ENCODE data around the gene ZDHHC8. TPM values are rescaled to one million over a fixed set of nuclear protein-coding genes. Genes with fewer than 3 reads are reported as not detected.

The ZDHHC8 gene
- total RNA-seq, 1 donor from 2014 or later = 58.9 TPM

DNA sequence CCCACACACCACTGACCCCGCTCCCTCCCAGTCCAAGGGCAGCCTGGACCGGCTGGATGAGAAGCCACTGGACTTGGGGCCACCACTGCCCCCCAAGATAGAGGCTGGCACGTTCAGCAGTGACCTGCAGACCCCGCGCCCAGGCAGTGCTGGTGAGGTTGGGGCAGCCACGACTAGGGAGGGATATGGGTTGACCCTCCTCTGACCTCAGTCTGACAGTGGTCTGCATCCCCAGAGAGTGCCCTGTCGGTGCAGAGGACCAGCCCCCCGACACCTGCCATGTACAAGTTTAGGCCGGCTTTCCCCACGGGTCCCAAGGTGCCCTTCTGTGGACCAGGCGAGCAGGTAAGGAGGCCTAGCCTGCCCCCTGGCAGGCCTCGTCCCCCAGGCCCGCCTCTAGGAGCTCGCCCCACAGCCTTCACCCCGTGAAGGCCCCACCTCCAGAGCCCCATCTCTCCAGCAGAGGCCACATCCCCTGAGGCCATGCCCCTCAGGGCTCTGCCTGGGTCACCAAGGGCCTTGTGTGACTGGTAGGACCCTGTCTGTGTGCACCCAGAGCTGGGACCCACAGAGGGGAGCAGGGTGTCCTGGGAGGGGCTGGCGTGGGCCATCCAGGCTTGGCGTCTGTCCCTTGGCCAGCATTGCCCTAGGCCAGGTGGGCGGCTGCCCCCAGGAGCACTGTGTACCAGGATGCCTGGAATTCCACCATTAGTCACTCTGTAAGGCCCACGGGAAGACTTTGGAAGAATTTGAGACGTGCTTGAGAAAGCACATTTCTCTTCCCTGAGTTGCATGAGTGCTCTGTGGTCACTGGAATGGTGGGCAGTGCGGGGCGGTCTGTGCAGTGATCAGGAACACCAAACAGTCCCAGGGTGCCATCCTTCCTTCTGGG lies 9.8 kb downstream of the ZDHHC8 start:
- DNase-seq (ENCODE audit: extremely low read depth, low read depth, low spot score) = no peak

DNA sequence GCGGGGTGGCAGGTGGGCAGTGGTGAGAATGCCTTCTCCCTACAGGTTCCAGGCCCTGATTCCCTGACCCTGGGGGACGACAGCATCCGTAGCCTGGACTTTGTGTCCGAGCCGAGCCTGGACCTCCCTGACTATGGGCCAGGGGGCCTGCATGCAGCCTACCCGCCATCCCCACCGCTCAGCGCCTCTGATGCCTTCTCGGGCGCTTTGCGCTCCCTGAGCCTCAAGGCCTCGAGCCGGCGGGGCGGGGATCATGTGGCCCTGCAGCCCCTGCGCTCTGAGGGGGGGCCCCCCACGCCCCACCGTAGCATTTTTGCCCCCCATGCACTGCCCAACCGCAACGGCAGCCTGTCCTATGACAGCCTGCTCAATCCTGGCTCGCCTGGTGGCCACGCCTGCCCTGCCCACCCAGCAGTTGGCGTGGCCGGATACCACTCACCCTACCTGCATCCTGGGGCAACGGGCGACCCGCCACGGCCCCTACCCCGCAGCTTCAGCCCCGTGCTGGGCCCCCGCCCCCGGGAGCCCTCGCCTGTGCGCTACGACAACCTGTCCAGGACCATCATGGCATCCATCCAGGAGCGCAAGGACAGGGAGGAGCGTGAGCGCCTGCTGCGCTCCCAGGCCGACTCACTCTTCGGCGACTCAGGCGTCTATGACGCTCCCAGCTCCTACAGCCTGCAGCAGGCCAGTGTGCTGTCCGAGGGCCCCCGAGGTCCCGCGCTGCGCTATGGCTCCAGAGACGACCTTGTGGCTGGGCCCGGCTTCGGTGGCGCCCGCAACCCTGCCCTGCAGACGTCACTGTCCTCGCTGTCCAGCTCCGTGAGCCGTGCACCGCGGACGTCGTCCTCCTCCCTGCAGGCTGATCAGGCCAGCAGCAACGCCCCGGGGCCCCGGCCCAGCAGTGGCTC lies 11.4 kb downstream of the ZDHHC8 start:
- no peak for DNase-seq (ENCODE audit: extremely low read depth, low read depth, low spot score)

DNA sequence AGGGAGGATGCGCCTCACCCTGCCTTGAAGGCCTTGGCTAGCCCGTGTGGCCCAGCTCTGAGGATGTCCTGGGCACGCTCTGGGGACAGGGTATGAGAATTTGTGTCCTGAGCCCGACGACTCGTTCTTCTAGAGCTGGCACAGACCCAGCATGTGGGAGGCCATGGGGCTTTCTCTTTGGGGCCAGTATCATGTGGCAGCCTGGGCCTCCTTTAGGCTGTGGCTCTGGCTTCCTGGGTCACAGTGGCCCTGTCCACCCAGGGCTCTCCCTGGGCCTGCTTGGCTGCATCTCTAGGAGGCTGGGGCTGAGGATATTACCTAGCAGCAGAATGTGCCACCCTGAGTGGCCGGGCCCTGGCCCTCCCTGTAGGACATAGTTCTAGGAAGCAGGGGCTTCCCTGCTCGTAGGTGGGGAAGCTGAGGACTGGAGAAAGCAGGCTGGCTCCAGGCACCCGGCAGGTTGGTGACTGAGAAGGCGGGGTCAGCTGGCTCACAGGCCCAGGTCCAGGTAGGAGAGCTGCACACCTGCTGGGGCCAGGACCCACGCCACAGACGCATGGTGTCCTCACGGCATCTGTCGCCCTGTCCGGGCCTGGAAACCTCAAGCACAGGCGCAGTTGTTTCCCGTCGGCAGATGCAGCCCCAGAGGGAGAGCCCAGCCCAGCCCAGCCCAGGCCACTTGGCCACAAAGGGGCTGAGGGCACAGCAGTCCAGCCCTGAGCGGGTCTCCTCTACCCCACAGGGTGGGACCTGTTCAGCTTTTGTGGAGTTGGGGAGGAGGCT lies 12.5 kb downstream of the ZDHHC8 start:
- no peak for DNase-seq (ENCODE audit: extremely low read depth, low read depth, low spot score)

DNA sequence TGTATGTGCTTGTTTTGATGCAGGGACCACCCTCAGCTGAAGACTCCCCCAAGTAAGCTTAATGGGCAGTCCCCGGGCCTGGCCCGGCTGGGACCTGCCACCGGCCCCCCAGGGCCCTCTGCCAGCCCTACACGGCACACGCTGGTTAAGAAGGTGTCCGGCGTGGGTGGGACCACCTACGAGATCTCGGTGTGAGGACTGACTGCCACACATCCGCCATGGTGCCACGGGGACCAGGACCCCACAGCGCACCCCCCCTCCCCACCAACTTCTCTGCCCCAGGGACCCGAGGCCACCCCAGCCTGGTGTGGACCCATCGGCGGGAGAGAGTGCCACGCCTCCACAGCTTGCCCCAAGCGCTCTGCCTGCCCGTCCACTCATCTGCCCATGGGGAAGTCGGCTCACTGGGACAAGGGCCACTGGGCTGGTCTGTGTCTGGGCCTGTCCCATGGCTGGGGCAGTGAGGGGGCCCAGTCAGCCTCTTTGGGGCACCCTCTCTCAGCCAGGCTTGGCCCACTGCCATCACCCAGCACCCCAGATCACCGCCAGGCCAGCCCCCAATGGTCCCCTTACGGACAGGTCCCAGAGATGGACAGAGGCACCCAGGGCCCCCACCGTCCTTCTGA lies 13.7 kb downstream of the ZDHHC8 start:
- no peak for DNase-seq (ENCODE audit: extremely low read depth, low read depth, low spot score)

DNA sequence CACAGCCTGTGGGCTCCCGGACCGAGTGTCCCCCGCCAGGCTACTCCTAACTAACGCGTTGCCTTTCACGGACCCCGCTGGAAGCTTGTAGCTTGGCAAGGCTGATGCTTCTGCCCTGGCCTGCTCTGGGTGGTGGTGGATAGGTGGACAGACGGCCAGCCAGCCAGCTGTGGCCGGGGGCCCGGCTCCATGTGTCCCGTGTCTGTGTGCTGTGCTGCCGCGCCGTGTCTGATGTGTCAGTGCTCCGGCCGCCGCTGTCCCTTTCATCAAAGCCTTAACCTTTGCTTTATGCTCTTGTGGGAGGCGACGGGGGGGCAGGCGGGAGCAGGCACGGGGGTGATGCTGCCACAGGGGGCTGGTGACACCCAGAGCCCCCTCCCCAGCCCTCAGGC lies 14.2 kb downstream of the ZDHHC8 start:
- DNase-seq (ENCODE audit: extremely low read depth, low read depth, low spot score) = no peak

DNA sequence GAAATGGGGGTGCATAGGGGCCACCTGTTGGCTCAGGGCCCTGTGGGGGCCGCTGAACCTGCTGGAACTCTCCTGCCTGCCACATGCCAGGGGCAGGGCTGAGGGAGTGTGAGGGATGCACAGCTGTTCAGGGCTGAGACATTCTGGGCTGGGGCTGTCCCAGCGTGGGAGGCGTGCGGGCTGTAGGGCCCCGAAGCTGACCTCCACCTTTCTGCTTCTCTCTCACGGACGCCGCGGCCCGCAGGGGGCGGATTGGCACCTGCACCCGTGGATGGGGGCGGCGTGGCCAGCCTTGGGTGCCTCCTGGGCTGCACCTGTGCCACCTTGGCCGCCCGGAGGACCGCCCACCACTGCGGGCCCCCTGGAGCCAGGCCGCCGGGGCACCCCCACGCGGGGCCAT lies 15.2 kb downstream of the ZDHHC8 start:
- DNase-seq (ENCODE audit: extremely low read depth, low read depth, low spot score) = no peak

DNA sequence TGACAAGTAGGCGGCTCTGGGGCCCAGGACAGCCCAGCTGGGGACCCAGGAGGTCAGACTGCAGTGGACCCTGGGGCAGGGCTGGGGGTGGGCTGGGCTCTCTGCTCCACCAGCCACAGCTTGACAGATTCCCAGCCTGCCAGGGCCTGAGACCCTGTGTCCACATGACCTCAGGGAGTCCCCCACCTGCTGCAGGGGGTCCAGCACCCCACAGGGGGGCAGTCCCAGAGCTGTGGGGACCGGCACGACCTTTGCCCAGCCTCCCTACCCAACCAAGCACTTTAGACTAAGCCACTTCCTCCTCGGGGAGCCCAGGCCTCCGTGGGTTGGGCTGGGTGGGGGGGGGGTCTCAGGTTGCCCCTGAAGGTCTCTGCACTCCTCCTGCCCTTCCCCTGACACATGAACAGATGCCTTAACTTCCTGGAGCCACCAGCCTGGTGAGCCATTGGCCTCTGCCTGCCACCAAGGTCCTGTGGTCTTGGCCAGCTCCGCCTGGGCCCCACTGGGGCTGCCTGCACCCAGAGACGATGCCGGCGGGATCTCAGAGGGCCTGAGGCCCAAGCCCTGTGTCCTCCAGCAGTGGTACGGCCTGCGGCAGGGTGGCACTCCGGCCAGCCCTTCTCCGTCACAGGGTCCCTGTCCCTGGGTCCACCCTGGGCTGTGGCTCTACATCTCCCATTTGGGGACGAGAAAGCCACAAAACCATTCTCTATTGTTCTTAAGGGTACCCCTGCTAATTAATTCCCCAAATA lies 15.8 kb downstream of the ZDHHC8 start:
- DNase-seq (ENCODE audit: extremely low read depth, low read depth, low spot score) = no peak

DNA sequence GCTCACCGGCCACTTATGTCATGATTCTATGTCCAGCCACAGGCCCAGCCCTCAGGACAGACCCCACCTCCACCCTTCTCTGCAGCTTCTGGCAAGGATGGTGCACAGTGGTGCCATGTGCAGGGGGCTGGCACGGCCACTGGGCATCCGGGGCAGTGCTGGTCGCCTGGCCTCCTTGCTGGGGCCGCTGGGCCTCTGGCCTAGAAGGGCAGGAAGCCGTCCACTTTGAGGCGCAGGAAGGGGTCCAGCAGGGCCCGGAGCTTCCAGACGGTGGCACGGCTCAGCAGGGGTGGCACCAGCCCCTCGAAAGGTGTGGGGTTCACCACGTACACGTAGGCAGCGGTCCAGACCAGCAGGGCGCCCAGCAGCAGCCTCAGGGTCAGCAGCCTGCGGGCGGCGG lies 16.8 kb downstream of the ZDHHC8 start:
- DNase-seq (ENCODE audit: extremely low read depth, low read depth, low spot score) = no peak

DNA sequence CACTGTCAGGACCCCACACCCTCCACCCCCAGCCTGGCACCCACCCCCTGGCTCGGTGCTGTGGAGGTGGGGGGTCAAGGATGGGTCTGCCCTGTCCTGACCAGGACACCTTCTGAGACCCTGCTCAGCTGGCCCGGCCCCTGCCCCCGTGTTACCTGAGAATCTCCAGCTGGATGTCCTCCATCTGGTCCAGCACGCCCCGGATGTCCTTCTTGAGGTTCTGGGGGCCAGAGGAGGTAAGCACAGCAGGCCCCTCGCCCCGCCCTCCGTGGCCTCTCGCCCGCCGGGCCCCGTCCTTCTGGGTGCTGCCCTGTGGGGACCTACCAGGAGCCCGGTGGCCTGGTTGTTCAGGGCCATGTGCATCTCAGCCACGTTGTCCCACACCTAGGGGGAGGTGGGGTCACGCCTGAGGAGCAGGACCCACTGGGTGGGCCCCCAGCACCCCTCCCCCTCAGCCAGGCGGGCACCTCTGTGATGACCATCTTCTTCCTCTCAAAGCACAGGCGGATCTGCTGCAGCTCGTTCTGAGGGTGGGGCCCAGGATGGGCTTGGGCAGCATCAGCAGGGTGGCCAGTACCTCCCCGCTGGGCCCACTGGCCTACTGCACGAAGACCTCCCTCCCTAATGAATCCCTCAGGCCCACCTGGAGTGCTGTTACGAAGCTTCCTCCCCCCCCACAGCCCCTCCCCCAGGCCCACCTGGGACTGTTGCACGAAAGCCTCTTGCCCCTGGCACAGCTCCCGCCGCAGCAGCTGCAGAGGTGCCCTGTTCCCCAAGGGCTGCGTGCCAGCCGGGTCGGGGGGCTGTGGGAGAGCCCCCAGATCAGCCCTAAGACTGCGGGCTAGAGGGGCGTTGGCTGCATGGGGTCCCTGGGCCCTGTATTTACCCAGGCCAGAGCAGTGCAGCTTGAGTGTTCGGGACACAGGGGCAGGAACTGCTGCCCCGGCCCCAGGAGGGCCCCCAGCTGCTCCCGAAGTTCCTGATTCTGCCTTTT lies 17.9 kb downstream of the ZDHHC8 start:
- DNase-seq (ENCODE audit: extremely low read depth, low read depth, low spot score) = no peak

DNA sequence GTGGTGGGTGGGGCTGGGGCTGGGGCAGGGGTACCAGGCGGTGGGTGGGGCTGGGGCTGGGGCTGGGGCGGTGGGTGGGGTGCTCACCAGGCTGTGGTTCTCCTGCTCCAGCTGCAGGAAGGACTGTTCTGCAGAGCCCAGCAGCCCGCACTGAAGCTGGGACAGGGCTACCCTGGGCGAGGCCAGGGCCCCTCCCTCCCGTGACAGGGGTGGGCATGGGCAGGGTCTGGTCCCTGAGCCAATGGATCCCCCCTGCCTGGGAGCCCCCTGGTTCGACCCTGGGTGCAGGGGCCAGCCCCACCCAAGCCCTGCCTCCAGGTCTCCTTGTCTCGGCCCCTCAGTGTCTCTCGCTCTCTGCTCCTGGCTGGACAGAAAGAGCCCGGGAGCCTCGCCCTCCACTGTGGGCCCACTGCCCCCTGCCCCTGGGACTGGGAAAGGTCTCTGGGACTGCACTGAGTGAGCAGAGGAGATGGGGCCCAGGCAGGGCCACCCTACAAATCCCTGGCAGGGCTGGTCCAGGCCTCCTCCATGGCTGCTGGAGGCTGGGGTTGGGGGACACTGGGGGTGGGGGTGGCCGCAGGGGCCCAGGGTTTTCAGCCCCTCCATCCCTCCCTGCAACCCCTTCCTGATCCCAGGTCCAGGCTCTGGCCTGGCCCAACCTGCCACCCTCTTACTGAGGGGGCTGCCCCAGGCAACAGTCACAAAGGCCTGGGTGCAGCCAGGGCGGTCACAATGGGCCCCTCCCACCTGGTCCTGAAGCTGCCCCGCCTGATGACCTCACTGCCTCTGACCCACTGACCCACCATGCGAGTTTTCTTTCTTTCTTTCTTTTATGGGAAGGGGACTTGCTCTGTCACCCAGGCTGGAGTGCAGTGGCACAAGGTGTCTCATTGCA lies 19.0 kb downstream of the ZDHHC8 start, which contains the start of gene CCDC188:
Gene CCDC188 (minus strand): TSS at position 675 of the 895 bp plus-strand sequence. CDS start 69 bp downstream, at position 606.
- no peak for DNase-seq (ENCODE audit: extremely low read depth, low read depth, low spot score)

DNA sequence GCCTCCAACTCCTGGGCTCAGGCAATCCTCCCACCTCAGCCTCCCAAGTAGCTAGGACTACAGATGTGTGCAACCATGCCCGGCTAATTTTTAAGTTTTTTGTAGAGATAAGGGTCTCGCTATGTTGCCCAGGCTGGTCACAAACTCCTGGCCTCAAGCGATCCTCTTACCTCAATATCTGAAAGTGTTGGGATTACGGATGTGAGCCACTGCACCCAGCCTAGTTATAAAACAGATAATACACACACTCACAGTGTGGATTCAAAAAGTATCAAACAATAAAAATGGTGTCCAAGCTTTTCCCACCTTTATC lies 19.6 kb downstream of the ZDHHC8 start:
- DNase-seq (ENCODE audit: extremely low read depth, low read depth, low spot score) = no peak

DNA sequence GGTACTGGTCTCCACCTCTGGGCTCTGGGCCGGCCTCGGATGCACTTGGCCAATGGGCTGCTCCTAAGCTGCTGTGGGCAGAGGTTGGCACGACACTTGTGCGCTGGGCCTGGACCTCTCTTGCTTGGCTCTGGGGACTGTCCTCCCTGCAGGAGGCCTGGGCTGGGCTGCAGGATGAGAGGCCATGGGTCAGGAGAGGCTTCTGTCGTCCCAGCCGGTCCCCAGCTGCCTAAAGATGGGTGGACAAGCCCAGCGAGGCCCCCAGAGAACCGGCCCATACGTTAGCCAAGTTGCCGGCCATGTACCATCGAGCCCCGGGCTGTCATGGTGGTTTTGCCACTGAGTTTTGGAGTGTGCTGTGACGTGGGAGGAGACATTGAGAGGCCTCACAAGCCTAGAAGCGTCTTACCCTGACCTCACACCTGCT lies 20.9 kb downstream of the ZDHHC8 start:
- no peak for DNase-seq (ENCODE audit: extremely low read depth, low read depth, low spot score)

DNA sequence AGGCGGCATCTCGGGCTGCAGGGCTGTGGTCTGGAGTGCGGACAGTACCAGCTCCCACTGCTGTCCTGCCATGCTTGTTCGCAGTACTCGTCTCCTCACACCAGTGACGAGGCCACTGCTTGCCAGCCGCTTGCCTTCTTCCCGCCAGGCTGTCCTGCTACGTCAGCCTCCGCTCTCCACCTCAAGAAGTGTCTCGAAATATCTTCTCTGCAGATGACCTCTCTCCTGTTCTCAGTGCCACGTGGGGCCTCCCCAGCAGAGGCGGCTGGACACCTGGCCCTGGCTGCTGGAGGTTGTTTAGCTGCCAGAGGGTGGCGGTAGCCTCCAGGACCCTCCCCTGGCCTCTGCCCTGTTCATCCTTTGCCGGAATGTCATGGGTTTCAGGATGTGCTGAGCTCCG lies 22.3 kb downstream of the ZDHHC8 start:
- no peak for DNase-seq (ENCODE audit: extremely low read depth, low read depth, low spot score)

DNA sequence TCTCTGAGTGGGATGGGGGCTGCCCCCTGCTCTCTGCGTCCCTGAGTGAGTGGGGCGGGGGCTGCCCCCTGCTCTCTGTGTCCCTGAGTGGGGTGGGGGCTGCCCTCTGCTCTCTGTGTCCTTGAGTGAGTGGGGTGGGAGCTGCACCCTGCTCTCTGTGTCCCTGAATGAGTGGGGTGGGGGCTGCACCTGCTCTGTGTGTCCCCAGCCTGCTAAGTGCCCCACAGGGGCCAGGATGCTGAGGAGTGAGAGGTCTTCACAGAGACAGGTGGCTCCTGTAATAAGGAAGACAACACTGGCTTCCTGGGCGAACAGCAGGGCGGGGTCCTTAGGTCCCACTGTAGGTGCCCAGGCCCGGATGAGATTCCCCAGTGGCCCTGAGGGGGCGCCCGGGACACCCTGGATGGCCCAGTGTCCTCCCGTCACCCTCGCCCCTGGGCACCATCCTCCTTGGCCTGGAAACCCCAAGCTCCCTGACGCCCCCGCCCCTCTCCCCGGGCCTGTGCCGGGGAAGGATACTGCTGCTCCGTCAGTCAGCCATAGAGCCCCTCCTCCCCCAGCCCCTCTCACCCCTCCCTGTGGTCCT lies 23.1 kb downstream of the ZDHHC8 start:
- DNase-seq (ENCODE audit: extremely low read depth, low read depth, low spot score) = no peak

DNA sequence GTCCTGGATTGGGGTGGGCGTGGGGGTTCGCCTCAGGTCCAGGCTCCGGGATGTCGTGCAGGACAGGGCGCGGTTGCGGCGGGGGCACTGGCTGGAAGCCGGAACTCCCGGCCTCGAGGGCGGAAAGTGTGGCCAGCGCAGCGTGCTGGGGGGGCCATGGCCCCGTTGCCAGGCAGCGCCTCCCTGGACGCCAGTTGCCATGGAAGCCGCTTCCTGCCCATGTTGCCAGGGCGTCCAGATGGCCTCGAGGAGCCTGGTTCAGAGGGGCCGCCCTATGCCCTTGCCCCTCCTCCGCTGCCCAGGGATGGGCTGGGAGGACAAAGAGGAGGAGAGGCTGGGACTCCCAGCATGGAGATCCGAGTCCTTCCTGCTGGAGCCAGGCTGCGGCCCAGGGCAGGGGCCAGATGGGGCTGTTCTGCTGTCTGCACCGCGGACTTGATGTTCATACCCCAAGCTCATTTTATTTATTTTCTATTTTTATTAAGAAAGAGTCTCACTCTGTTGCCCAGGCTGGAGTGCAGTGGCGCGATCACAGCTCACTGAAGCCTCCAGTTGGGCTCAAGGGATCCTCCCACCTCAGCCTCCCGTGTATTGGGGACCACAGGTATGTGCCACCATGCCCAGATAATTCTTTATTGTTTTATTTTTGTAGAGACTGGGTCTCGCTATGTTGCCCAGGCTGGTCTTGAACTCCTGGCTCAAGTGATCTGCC lies 23.9 kb downstream of the ZDHHC8 start:
- DNase-seq (ENCODE audit: extremely low read depth, low read depth, low spot score) = peak; percentile 22

DNA sequence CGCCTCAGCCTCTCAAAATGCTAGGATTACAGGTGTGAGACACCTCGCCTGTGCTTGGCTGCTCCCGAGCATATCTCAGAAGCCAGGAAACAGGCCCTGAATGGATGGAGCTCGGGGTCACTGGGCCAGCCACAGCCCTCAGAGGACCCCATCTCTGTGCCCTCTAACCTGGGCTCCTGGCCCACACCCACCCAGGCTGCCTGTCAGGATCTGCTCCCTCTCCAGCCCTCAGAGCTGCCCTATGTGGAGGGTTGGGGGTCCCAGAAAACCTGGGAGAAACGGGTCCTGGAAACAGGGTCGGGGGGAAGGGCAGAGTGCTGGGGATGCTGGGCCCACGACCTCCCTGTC lies 24.4 kb downstream of the ZDHHC8 start:
- DNase-seq (ENCODE audit: extremely low read depth, low read depth, low spot score) = no peak

All from glomerular endothelial cell (primary cell).